Stimulated activated CD8-positive, alpha-beta memory T cell treated with anti-CD3 and anti-CD28 coated beads, Interleukin-4, amount 100 ng/mL, for 4 hours (primary cell): Measurements from ENCODE around the gene VRK3.
"Not testable (repeated sequence)": the region's sequence is repeated elsewhere in the genome, so short reads cannot be mapped to it uniquely, and the experiment has no call there.

ENCODE experiments used
- DNase-seq, 2 donors: peaks; one replicate each; pipeline ENCODE4 v3.0.0-alpha.2; 2020; ENCODE audit warnings: low read depth in 2 of 2, low spot score in 1 of 2

Gene VRK3

DNA sequence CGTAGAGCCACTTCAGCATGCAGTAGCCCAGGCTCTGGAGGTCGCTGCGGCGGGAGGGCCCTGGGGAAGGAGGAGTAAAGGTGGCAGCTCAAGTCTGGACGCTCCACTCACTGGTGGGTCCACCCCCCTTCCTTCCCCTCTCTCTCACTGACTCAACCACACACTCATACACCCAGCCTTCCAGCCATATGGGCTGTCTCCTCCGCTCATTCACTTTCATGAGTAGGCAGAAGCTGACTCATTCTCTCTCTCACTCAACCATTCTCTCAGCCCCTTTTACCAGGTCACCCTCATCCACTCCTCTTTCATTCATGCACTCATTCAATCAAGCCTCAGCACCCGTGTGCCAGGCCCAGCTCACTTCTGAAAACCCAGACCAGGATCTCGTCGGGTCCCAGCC is 36.7 kb downstream of the VRK3 start:
- DNase-seq: no peak

DNA sequence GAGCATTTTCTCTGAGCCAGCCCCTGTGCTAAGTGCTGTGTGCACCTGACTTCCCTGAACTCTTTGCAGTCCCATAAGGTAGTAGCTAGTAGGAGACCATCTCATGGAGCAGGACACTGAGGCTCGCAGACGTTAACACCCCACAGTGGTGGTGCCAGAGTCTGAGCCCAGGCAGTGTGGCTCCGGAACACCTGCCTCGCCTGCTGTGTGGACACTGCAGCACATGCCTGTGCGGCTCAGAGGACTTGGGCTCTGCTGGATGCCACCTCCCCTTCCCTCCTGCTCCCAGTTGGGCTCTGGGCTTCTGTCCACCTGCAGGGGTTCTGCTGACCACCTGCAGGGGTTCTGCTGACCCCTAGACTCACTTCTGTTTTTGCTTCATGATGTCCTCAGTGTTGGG is 37.2 kb downstream of the VRK3 start:
- no peak for DNase-seq

DNA sequence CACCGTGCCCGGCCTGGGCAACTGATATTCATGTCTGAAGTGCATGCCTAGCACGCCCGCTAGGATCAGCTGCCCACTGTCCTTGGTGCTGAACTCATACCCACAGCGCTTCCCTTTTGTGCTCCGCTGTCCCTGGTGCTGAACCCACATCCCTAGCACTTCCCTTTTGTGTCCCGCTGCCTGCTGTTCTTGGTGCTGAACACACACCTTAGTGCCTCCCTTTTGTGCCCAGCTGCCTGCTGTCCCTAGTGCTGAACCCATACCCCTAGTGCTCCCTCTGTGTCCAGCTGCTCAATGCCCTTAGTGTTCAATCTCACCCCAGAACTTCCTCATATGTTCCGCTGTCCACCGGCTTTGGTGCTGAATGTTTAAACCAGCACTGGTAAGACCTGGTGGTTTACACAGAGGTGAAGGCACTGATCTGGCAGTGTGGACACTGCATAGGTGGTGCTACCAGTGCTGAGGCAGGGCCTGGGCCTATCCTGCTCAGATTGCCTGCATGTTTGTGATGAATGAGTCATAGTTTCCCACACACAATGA is 37.9 kb downstream of the VRK3 start:
- peak; percentile 24 to 31 for DNase-seq

DNA sequence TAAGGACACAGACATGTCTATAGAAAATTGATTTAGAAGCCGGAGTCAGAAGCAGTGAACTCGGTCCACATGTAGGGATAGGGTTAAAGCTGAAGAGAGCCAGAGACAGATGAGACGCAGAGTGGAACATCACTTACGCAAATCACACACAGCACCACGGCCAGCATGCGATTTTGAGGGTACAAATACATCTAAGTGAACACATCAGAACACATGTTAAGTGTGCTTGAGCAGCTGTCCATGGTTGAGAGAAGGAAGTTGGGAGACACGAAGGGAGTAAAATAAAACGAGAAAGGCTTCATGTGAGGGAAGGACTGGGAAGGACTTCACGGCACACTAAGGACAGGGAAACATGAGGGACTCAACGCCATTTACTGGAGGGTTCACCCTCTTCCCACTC is 38.8 kb downstream of the VRK3 start:
- DNase-seq: no peak

DNA sequence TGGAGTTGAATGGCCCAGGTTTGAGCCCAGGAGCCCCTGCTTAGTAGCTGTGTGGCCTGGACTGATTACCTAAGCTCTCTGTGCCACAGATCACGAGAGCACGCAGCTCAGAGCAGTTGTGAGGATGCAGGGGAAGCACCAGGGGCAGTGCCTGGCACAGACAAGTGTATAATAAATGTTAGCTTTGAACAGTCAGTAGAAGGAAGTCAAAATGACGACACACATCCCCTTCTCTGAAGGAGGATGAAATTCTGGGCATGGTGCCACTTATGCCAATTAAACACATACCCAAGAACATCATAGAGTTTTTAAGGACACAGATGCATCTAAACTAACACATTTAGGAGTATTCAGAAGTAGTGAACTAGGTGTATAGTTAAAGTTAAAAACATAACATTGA is 39.3 kb downstream of the VRK3 start:
- DNase-seq: no peak

DNA sequence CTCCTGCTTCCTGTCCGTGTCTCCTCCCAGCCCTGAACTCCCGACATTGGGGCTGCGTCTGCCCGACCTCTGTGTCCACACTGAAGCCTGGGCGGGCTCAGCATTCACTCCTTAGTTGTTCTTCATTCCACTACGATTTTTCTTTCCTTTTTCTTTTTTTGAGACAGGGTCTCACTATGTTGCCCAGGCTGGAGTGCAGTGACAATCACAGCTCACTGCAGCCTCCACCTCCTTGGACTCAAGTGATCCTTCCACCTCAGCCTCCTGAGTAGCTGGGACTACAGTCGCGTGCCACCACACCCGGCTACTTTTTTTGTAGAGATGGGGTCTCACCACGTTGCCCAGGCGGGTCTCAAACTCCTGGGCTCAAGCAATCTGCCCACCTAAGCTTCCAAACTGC is 40.7 kb downstream of the VRK3 start:
- no peak for DNase-seq

DNA sequence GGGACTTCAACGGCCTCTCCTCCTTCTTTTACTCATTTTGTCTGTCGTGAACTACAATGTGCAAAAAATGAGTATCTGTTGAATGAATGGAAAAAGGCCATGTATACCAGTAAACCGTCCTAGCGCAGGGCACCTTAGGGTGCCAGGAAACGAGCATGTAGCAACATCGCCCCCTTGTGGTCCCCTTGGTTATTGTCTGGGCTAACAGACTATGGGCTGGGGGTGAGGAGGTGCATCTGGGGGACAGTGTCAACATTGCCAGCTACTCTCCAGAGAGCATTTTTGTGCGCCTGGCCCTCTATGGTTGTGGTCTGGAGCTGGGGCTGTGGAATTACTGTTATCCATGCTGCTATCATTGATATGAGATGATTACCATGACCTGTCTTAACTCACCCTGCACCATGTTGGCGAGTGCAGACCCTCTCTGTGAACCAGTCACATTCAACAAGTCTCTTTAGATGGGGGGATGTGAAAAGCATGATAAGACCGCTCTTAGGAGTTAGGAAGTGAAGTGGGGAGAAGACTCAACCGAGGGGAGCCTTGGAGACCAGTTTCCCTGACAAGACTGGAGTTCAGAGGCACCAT is 41.4 kb downstream of the VRK3 start:
- peak; percentile 48 to 84 for DNase-seq

DNA sequence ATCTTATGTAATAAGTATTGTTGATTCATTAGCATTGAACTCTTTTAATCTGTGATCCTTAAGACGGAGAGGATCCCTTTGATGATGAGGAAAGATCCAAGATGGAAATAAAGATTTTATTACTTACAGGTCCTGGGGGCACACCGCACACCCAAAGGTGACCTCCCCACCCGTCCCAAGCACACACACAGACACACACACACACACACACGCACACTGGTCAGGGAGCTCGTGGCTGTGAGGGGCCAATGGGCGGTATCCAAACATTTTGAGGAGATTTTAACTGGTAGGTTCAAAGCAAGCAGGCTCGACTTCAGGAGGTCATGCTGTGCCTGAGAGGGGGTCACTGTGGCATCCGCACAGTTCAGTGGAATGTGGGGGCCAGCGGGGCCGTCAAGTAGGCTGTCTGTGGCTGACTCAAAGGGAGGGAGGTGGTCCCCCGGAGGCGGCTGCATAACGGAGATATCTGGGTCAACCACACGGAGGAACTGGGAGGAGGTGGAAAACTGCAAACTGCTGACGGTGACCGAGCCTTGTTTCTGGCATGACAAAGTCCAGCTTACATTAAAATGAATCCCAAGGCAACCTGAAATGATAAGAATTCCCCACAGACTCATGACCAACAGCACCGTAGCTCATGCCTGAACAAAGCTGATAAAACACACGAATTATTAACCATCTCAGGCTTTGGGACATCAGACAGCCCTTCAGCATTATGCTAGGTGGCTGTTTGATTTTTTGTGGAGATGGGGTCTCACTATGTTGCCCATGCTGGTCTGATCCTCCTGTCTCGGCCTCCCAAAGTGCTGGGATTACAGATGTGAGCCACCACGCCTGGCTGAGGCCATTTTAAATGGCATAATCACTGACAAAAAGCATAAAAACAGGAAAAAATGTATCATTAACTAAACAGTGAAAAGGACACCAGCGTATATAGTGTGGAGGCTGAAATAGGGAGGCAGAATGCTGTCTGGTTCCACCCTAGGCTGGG is 43.3 kb downstream of the VRK3 start:
- no peak for DNase-seq

DNA sequence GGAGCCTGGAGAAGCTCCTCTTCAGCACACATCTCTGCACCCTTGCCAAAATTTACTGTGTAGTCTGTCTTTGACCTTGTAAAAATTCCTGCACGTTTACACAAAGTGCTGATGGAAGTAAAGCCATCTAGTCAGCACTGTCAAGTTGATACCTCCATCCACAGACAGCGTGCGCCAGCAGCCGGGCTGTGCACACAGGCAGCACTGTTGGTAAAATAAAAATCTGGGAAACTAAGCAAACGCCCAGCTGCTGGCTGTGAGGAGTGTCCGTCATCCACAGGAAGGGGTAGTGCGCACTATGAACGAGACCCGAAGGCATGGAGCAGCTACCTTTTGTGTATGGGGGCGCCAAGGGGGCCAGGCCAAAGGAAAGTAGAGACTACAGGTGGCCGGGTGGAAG is 46.8 kb downstream of the VRK3 start:
- DNase-seq: no peak

DNA sequence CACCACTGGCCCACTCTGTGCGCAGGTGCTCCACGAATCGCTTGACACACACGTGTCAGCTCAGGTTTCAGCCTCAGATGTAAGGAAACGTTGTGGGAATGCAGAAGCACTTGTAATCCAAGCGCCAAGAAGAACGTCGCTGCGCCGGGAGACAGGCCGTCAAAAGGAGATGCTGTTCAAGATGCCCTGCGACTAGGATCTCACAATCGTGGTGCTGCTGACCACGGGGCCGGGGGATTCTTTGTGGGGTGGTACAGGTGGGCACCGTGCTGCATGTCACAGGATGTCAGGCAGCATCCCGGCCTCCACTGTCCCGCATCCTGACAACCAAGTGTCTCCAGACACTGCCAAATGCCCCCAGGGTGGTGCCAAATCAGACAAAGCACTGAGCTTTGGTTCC is 47.3 kb downstream of the VRK3 start:
- DNase-seq: no peak

DNA sequence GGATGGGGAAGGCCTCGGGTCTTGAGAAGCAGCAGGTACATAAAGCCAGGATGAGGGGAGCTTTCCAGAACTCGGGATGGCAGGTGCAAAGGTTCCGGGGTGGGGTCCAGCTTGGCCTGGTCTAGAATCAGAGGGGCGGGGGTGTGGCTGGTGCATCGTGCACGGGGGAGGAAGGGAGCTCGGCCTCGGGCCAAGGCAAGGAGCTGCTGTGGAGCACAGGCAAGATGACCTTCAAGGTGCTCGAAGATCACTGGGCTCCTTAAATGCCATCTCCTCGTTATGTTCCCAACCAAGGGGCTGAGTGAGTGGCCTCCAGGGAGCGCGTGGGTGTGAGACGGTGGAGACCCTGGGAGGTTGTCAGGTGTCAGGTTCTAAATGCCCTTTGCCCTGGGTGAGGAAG is 48.1 kb downstream of the VRK3 start:
- DNase-seq: no peak

DNA sequence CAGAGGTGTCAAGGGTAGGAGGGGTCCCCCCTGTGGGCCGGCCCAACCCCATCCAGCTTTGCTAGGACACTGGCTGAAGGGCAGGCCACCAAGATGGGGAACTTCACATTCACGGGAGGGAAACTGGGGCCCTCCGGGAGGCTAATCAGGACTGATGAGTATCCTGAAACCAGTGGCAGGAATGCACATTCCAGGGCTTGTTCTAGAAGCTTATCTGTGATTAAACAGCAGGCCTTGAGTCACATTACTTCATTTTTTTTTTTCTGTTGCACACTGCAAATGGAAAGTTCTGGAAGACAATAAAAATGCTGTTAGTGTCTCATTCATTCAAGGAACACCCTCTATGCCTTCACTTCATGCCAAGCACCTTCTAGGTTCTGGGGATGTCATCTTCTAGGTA is 48.7 kb downstream of the VRK3 start:
- DNase-seq: no peak

DNA sequence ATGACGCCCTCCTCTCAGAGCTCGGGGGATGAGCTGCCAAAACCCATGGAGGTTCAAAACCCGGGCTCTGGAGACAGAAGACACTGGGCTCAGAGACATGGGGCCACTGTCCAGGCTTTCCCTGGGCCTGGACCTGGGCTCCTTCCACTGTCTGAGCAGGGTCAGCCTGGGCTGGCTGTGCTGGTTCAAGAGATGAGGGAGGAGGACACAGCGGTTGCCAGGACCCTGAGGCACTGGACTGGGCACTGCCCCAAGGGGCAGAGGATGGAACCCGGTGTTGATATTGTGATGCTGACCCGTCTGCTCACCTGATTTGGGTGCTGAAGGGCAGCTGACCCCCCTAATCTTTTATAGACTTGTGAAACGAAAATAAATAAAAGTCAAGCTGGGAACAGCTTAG is 50.1 kb downstream of the VRK3 start:
- no peak for DNase-seq

DNA sequence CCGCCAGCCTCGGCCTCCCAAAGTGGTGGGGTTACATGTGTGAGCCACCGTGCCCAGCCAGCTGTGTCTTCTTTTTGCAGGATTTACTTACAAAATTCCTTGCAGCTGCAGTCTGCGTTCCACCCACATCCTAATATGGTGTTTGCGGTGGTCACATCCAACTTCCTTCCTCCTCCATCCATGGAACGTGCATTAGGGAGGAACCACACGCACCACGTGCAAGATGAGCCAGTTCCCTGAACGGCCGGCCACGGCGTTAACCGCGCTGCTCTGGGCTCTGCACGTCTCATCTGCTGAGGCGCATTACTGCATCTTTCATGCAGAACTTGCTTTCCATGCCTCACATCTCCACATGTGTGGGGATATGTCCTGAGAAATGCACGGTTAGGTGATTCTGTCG is 51.2 kb downstream of the VRK3 start:
- DNase-seq: no peak

DNA sequence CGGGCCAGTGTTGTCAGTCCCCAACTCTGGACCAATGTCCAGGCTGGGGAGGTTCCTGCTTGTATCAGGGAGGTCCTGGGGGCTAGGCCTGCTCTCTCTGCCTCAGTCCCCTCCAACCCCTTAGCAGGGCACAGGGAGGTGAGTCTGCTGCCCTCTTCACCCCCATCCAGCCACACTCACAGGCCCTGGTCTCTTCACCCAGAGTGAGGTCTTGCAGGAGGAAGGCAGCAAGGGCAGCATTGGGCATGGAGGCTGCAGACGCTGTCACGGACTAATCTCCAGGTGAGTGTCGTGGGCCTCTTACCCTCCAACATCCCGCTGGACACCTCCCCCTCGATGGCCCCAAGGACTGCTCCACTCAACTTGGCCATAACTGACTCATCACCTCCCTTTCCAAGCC is 52.3 kb downstream of the VRK3 start:
- no peak for DNase-seq

DNA sequence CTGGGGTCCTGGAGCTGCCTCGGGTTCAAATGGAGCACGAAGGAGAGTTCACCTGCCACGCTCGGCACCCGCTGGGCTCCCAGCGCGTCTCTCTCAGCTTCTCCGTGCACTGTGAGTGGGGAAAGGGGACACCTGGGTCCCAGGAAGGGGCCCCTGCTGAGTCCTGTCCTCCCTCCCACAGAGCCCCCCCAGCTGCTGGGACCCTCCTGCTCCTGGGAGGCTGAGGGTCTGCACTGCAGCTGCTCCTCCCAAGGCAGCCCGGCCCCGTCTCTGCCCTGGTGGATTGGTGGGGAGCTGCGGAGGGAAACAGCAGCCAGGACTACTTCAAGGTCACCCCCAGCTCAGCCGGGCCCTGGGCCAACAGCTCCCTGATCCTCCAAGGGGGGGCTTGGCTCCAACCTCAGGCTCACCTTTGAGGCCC is 53.2 kb downstream of the VRK3 start:
- no peak for DNase-seq

DNA sequence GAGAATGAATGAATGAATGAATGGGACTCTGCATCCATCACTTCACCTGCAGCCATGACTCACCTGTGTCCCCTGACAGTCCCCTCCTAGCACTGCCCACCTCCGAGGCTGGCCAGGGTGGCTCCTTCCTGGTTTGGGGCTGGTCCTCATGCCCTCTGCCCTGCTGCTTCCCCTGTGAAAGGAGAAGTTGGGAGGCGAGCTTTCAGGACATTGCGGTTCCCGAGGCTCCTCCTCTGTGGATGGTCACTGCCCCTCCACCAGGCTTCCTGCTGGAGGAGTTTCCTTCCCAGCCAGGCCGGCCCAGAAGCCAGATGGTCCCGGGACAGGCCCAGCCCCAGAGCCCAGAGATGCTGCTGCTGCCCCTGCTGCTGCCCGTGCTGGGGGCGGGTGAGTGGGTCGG is 55.8 kb downstream of the VRK3 start:
- DNase-seq: not testable (repeated sequence)

DNA sequence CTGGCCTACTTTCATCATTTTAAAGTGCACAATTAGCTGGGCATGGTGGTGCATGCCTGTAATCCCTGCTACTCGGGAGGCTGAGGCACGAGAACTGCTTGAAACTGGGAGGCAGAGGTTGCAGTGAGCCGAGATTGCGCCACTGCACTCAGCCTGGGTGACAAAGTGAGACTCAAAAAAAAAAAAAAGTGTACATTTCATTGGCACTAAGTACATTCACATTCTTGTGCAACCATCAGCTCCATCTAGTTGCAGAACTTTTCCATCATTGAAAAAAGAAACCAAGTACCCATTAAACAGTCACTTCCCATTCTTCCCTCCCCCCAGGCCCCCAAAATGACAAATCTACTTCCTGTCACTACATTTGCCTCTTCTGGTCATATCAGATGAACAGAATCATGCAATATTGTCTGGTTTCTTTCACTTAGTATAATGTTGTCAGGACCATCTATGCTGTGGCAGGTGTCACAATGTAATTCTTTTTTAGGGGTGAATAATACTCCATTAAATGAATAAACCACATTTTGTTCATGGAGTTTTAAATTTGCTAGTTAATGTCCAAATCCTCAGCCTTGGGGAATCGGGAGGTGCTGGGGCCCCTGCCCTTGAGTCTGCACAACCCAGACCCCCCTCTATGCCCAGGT is 56.8 kb downstream of the VRK3 start:
- DNase-seq: no peak

DNA sequence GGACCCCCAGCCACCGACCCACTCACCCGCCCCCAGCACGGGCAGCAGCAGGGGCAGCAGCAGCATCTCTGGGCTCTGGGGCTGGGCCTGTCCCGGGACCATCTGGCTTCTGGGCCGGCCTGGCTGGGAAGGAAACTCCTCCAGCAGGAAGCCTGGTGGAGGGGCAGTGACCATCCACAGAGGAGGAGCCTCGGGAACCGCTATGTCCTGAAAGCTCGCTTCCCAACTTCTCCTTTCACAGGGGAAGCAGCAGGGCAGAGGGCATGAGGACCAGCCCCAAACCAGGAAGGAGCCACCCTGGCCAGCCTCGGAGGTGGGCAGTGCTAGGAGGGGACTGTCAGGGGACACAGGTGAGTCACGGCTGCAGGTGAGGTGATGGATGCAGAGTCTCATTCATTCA is 64.2 kb downstream of the VRK3 start, which contains the start of gene SIGLEC11:
Gene SIGLEC11, minus strand, starts transcription at position 193 of the 400 bp plus-strand sequence. Its CDS starts 91 bp downstream, at position 102.
- DNase-seq: not testable (repeated sequence)

DNA sequence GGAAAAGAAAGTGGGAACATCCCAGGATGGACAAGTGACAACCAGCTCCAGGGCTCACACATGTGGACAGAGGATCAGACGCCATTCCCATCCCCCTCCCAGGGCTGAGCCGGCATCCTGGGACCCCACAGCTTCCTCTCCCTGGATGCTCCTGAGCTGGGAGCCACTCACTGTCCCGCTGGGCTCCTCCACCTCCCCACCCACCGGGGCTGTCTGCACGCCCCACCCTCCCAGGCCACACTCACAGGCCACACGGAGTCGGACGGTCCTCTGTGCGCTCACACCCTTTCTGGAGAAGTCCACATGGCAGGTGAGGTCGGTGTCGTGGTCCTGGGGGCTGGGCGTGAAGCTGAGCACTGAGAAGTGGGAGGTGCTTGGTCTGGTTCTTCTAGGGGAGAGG is 65.3 kb downstream of the VRK3 start:
- DNase-seq: not testable (repeated sequence)

DNA sequence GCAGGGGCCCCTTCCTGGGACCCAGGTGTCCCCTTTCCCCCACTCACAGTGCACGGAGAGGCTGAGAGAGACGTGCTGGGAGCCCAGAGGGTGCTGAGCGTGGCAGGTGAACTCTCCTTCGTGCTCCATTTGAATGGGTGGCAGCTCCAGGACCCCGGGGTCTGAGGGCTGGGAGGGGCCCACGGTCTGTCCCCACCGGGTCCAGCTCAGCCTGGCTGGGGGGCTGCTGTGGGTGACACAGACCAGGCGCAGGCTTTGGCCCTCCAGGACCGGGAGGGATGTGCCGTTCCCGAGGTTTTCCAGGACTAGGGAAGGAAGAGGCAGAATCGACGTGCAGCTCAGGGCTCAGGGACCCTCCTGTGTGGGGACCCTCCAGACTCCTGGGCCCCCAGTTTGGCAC is 66.6 kb downstream of the VRK3 start:
- DNase-seq: not testable (repeated sequence)

DNA sequence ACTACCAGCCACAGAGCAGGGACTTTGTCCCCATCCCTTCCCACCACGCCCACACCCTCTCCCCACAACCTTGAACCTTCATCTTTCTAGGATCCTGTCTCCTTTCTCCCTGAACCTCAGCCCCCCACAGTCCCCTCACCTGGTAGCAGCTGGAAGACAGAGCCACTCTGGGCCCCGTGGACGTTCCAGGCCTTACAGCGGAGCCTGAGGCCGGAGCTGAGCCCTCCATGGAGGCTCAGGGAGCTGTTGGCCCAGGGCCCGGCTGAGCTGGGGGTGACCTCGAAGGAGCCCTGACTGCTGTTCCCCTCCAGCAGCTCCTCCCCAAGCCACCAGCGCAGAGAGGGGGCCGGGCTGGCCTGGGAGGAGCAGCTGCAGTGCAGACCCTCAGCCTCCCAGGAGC is 67.0 kb downstream of the VRK3 start:
- not testable (repeated sequence) for DNase-seq
